Midbrain (tissue), 1 donor: Measurements from ENCODE around the gene RBPJL.

Experiments used
- DNase-seq: peaks from one replicate; lab custom pipeline; 2025; lab: John Stamatoyannopoulos, UW

The RBPJL gene

GRCh38 chr20:45306431-45306982 lies at the start of gene RBPJL:
Gene RBPJL (plus strand): TSS chr20:45306840. CDS start chr20:45306923, 83 bp downstream.
- DNase-seq: no peak

GRCh38 chr20:45257161-45257560 lies 49.5 kb upstream of the RBPJL start:
- no peak for DNase-seq

- no peak for DNase-seq
Measured at GRCh38 chr20:45257711-45258110, 48.9 kb upstream of the RBPJL start.

- no peak for DNase-seq
Measured at GRCh38 chr20:45258259-45258658, 48.4 kb upstream of the RBPJL start.

- no peak for DNase-seq
Measured at GRCh38 chr20:45258664-45259063, 48.0 kb upstream of the RBPJL start.

GRCh38 chr20:45263556-45264266 lies 42.9 kb upstream of the RBPJL start:
- DNase-seq: no peak

GRCh38 chr20:45266977-45267376 lies 39.7 kb upstream of the RBPJL start:
- DNase-seq: no peak

- DNase-seq: no peak
Measured at GRCh38 chr20:45268531-45268930, 38.1 kb upstream of the RBPJL start.

- no peak for DNase-seq
Measured at GRCh38 chr20:45269056-45269455, 37.6 kb upstream of the RBPJL start.

- no peak for DNase-seq
Measured at GRCh38 chr20:45269754-45270270, 36.8 kb upstream of the RBPJL start.

GRCh38 chr20:45275338-45275737 lies 31.3 kb upstream of the RBPJL start:
- no peak for DNase-seq

- DNase-seq: no peak
Measured at GRCh38 chr20:45279992-45280391, 26.6 kb upstream of the RBPJL start.

- no peak for DNase-seq
Measured at GRCh38 chr20:45282700-45283550, 23.7 kb upstream of the RBPJL start.

GRCh38 chr20:45283551-45284057 lies 23.0 kb upstream of the RBPJL start:
- no peak for DNase-seq

GRCh38 chr20:45288376-45288775 lies 18.3 kb upstream of the RBPJL start:
- no peak for DNase-seq

- DNase-seq: no peak
Measured at GRCh38 chr20:45288860-45289259, 17.8 kb upstream of the RBPJL start.

- DNase-seq: no peak
Measured at GRCh38 chr20:45289942-45290676, 16.5 kb upstream of the RBPJL start.

GRCh38 chr20:45290677-45291355 lies 15.8 kb upstream of the RBPJL start:
- peak; percentile 74 for DNase-seq

GRCh38 chr20:45291526-45291925 lies 15.1 kb upstream of the RBPJL start:
- DNase-seq: no peak

- DNase-seq: no peak
Measured at GRCh38 chr20:45292343-45292742, 14.3 kb upstream of the RBPJL start.
